ENCODE measurements around the gene DNAJC18.
"Not testable (repeated sequence)": the region's sequence is repeated elsewhere in the genome, so short reads cannot be mapped to it uniquely, and the experiment has no call there.

The DNAJC18 gene

DNA sequence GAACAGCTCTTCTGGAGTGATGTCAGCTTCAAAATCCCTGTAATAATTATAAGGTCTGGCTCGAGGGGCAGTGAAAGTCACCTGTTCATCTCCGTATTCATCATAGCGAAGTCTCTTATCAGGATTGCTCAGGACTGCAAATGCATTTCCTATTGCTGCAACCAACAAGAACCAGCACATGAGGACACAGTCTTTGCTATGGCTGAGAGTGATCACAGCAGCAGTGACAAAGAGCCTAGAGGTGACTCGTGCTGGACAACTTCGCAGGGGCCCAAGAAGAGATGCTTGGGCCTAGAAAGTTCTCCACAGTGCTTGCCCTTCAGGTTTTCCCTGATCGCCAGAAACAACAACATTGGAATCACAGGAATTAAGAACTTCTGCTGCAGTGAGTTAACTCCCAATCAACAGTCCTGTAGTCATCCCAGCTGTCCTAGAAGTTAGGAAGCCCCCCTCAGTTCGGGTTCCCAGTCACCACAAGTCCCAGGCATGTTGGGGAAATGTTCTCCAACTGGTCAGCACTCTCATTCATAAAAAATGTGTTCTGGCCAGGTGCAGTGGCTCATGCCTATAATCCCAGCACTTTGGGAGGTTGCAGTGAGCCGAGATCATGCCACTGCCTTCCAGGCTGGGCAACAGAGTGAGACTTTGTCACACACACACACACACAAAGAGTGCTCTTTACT is 13.0 kb downstream of the DNAJC18 start:
- DNase-seq (ENCODE audit: low read depth) = no peak

DNA sequence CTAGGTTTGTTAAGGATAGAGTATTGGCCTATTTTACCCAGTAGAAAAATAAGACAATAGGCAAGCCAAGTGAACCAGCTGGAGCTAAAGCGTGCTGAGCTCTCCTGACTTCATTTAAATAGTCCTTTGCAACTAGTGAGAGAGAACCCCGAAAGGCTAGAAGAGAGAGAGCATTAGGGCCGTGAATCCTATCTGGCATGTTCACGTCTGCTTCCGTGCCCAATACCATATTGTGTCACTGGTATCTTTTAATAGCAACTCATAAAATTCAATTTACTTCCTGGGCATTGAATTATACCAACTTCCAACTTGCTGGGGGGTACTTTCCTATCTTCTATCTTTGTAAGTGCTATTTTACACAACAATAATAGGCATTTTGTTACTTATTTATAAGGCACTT is 13.8 kb downstream of the DNAJC18 start:
- no peak for DNase-seq (ENCODE audit: low read depth)

DNA sequence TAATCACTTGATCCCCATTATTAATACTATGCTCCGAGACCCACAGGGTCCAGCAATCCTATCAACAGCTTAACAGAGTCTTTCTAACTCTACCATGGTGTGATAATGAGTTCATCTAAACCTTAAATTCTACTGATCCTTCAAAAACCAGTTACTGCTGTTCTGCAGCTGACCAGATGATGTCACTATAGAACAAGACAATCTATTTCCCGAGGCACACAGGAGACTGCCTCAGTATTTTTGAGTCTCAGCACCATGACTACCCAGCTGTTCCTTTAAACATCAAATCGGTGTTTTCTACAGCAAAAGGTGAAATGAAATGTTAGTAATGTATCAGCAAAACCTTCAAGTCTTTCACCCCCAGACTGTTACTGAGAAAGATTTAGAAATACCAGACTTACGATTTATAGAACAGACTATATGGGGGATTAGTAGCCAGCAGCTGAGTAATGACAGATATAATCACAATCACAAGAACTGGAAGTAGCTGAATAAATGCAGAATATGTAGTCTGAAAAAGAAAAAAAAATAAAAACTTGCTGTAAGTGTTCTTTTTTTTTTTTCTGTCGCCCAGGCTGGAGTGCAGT is 16.9 kb downstream of the DNAJC18 start:
- DNase-seq (ENCODE audit: low read depth) = peak; percentile 29

DNA sequence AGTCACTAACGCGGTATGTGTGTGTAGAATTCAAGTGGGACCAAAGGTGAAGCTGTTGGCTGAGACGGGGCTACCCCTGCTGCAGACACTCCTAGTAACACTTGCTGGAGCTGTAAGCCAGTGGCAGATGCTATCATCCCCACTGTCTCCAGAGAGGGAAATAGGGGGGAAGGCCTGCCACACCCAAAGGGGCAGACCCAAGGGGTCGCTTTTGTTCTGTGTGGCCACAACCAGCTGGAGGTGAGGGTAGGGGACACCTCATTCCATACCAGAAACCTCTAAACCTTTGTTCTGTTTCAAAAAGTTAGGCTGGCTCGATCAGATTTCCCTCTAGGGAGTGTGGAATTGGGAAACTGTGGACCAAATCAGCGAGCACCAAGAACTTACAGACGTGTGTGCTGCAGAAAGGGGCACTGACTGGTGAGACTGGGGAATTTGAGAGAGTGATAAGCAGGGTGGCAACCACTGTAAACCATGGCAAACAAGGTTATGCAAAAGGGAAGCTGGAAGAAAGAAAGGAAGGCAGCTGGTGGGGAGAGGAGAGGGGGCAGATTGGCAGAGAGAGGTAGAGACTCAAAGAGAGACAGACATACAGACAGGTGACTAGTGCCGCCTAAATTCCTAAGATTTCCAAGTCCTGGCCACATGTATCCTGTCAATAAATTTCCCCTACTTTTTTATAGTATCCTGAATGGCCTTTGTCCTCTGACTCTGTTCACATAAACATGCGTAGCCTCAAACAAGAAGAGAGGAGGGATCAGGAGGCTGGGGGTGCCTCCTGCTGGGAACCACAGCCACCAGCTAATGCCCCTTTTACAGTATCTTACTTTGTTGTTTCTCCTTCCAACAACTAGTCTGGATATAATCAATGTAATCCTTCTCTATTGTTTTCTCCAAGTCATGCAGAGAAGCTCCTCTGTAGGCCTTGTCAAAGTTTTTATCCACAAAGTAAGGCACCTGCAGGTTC is 19.8 kb downstream of the DNAJC18 start:
- DNase-seq (ENCODE audit: low read depth) = no peak

DNA sequence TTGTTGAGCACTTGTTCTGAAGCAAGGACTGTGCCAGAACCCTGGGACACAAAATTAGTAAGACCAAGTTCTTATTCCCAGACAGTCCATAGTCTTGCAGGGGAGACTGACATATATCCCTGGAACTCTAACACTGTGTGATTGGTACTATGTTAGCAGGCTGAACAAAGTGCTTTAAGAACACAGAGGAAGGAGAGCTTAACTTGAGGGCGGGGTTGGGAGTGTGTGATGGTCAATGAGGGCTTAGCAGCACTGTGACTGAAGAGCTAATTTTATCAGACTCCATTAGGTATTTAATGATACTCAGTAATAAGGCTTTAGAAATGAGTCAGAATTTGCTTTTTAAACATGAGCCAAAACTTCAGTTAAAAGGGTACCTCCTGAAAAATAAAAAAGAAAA is 20.5 kb downstream of the DNAJC18 start:
- no peak for DNase-seq (ENCODE audit: low read depth)

DNA sequence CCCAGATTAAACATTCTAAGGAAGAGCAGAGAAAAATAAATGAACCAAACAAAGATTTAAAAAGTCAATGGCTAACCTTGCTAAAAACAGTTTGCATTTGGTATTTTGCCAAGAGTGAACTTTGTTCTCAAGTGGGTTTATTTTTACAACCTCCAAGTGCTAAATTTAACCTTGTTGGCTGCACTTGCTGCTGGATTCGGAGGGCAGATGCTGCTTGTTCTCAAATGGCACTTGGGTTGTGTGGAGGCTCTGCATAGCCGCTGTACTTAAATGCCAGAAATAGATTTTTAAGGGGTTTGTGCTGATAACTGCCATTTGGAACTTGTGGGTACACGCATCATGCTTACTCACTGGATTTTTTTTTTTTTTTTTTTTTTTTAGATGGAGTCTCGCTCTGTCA is 22.1 kb downstream of the DNAJC18 start:
- DNase-seq (ENCODE audit: low read depth) = no peak

DNA sequence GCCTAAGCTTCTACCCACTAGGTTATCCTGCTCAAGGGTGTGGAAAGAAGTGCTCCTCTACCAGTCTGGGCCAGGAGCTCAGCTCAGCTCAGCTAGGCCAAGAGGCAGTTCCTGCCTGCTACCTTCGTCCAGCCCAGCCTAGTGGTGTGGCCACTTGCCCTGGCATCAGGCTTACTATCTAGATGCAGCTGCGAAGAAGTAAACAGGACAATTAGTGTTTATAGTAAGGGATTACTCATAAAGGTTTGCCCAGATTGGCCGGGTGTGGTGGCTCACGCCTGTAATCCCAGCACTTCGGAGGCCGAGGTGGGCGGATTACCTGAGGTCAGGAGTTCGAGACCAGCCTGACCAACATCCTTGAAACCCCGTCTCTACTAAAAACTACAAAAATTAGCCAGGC is 22.7 kb downstream of the DNAJC18 start:
- no peak for DNase-seq (ENCODE audit: low read depth)

DNA sequence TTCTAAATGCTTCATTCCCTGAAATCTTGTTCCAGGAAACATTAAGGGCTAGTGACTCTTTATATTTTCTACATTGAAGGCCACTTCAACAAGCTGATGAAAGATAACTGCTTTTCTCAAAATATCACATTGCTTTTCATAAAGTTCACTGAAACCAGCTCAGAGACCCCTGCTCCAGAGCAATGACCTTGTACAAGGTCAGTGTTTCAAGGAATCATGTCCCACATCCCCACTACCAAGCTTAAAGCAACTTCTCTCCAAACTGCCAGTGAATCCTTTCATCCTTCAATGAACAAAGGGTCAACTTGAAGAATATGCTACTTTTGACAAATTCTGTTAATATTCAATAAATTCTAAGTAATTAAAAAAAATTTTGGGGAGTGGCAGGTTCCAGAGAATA is 23.5 kb downstream of the DNAJC18 start:
- DNase-seq (ENCODE audit: low read depth) = no peak

DNA sequence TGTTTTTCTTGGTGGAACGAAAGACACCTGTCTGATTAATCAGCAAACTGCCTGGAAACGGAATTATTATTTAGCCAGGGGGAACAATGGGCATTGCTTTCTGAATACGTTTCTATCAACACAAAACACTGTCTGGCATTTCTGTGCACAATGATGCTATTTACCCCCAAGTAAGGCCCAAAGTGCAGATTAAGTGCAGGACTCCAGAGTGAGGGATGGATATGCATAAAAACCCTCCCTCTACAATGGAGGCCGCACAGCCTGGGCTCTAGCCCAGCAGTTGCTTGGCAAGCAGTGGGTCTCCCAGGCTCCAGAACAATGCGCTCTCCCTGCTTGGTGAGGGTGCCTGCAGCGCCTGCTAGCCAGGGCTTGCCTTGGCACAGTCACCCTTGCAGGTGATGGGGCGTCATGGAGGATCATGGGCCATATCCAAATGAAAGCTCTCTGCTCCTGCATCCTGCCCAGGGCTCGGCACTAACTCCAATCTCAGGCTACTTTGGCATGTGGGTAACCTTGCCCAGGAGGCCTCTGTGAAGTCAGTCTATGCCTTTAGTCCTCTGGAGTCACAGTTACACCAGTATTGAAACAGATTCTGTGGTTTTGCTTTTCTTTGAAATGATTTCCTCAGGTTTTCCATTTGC is 24.0 kb downstream of the DNAJC18 start:
- DNase-seq (ENCODE audit: low read depth) = no peak

DNA sequence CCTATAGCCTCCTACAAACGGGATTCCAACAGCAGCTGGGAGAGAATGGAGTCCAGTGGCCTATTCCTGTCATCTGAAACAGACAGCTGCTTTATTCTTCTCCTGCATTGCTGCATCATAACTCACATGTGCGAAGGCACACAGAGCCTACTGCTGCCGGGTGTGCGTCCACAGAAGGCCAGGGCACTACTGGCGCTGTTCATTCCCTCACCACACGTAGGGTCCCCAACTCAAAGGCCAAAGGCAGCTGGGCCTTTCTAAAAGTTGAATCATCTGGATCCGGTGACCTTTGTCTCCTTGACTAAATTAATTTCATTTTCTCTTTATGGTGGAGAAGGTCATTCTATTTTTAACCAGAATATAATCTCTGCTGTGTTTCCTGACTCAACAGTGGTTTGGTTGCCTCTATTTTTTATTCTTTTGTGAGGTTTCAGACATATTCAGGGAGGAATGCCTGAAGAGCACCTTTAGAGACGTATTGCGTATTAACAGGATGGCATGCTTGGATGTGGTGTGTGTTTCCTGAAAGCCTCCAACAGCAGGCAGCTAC is 24.7 kb downstream of the DNAJC18 start:
- DNase-seq (ENCODE audit: low read depth) = no peak

DNA sequence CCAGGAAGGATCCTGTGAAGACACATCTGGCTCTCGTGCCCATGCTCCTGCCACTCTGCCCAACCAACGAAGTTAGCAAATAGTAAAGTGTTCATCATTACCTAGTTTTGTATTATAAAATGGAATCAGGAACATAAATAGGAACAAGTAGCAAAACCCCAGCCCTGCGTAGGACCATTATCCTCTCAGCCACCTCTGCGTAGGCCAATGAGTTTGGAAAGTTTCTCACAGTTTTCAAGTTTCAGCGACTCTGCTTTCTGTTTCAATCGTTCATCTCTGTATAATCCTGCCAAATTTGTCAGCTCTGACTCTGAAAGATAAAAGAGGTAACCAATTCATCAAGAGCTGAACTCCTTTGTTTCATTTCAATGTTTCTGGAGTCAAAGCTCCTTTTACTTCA is 25.4 kb downstream of the DNAJC18 start:
- DNase-seq (ENCODE audit: low read depth) = no peak

DNA sequence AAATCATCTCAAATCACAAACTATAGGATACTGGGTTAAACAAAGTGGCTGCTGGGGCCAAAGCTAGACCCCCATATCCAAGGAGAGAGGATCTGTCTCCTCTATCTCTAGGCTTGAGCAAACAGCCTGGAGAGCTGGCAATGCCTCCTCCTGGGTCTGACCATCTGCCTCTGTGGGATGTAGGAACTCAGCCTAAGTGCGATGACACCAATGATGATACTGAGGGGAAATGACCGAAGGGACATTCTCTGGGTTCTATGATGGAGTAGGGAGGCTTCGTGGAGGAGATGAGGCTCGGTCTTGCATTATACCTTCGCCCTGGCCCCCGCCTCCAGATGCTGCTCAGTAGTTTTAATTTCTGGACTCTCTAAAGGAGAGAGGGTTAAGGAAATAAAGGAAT is 26.2 kb downstream of the DNAJC18 start:
- DNase-seq (ENCODE audit: low read depth) = no peak

DNA sequence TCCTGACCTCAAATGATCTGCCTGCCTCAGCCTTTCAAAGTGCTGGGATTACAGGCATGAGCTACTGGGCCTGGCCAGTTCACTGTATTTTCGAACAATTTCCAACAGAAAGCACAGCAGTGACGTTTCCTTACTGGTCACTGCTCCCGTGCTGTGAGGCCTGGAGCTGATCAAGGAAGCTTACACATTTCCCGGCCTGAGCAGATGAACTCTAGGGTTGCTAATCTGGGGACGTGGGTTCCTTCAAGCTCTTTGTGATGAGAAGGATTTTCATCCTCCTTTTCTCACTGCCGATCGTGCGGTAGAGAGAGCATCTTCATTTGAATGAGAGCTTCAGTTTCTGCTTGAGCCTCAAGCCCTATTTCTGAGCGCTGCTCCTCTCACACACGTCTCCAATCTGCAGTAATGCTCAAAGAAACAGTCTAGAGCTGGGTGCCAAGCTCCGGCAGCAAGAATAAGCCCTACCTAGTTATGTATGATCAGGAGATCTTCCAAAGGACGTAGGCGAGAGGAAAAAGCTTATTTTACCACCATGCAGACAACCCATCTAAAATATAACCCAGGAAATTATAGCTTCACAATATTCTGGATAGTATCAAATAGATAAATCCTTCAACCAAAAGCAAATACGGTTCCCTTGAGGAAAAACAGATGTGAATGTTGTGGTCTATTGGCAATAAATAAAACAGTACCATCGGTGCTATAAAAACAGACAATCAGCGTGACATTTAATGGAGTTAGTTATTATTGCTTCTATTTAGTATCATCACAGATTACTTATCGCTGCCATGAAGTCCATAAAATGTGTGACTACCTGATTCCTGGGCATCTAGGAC is 28.1 kb downstream of the DNAJC18 start:
- DNase-seq (ENCODE audit: low read depth) = no peak

DNA sequence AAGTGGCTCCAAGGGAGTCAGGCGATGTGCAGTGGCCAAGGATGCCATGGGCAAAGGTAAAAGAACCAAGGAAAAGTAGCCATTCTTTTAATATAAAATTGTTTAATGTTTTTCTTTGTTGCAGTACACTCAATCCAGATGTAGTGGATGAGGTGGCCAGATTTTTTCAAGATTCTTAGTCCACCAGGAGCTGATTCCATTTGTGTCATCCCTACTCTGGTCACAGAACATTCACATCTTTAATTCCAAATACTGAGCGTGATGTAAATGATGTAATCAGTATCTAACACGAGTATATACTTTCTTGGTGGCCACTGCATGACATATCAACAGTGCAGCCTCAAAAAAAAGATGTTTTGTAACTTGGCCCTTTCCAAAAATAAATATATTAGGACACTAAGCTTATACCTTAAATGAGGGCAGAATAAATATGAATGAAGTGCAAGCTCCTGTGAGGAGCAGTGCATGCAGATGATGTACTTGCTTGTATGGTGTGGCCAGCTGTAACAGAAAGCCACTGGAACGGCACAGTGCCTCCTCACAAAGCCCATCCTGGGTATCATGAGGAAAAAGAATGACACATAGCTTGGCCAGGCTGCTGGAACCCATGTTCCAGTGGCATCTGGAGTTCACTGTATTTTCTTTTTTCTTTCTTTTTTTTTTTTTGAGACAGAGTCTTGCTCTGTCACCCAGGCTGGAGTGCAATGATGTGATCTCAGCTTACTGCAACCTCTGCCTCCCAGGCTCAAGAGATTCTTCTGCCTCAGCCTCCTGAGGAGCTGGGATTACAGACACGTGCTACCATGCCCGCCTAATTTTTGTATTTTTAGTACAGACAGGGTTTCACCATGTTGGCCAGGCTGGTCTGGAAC is 29.0 kb downstream of the DNAJC18 start:
- DNase-seq (ENCODE audit: low read depth) = no peak

DNA sequence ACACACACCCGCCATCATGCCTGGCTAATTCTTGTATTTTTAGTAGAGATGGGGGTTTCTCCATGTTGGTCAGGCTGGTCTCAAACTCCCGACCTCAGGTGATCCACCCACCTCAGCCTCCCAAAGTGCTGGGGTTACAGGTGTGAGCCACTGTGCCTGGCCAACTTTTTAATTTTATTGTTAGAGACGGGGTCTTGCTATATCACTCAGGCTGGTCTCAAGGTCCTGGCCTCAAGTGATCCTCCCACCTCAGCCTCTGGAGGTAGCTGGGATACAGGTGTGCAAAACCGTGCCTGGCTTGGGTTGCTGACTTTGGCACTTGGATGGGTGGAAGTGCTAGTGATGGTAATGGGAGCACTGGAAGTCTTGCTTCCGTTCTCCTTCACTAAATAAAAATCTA is 30.2 kb downstream of the DNAJC18 start:
- DNase-seq (ENCODE audit: low read depth) = not testable (repeated sequence)

DNA sequence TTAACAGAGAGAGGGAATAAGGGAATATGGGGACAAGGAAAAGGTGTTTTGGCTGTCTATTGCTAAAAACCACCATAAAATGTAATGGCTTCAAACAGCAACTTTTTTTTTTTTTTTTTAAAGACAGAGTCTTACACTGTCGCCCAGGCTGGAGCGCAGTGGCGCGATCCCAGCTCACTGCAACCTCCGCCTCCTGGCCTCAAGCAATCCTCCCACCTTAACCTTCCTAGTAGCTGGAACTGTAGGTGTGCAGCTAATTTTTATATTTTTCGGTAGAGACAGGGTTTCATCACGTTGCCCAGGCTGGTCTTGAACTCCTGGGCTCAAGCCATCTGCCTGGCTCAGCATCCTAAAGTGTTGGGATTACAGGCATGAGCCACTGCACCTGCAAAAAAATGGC is 31.1 kb downstream of the DNAJC18 start:
- DNase-seq (ENCODE audit: low read depth) = no peak

DNA sequence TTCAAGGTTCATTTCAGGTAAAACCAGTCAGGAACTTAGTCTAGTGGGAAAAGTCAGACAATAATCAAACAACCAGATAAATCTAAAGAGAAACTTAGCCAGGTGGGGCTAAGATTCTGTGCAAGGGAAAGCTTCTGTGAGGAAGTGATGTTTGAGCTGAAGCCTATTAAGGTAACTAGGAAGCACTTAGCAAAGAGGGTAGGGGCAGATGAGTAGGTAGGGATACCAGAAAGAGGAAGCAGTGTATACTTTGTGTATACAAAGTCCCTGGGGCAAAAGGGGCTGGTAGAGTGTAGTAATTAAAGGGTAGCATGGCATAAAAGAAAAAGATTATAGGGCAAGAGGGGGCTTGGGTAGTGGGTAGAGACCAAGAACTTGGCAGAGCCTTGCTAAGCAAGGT is 31.8 kb downstream of the DNAJC18 start:
- no peak for DNase-seq (ENCODE audit: low read depth)

DNA sequence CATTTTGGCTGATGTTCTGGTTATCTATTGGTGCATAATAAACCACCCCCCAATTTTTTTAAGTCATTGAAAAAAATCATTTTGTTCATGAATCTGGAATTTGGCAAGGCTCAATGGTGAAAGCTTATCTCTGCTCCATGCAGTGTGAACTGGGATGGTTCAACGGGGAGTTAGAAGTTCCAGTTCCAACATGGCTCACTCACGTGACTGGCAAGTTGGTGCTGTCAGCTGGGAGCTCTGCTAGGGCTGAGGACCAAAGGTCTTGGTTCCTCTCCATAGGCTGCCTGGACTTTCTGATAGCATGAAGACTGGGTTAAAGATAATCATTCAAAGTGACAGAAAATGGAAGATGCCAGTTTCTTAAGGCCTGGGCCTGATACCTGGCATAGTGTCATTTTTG is 32.4 kb downstream of the DNAJC18 start:
- DNase-seq (ENCODE audit: low read depth) = no peak

DNA sequence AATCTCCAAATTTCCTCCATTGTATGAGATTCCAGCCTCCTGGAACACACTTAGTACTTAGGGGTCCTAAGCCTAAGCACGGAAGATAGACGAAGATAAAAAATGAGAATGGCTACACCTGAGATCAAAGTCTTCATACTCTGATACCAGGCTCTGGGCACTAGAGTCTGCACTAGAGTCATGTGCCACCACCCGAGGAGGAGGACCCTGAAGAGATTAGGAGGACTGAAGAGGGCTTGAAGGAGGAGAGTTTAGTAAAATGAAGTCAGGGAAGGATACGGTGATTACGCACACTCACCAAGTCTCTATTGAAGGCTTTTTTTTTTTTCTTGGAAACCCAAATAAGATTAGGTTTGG is 34.9 kb downstream of the DNAJC18 start:
- DNase-seq (ENCODE audit: low read depth) = no peak

DNA sequence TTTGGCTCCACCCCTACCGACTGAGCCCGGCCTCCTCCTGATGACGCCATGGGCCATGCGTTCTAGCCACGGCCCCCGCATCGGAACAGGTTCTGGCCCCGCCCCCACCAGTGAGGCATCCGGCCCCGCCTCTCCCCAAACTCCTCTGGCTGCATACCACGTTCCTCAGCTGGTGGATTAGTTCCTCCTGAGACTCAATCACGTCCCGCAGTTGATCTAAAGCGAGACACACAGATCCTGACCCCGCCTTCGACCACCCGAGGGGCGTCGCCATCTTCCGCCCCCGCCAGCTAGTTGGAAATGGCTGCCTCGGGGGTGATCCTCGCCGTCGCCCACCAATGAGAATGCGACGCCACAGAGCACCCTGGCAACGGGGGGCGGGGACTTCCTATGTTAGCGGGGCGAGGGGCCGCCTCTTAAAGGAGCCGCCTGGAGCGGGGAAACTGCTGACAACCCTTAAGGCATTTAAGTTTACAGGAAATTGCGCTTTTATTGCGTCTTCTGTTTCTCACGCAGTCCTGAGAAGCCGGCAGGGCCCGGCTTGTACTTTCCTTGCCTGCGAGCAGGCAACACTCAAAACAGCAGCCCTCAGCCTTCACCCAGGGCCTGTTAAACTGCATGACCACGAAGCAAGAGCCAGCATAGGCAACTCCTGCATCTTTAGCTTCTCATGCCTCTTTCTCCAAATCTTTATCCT is 35.4 kb downstream of the DNAJC18 start, which contains the start of gene SPATA24:
SPATA24 (minus strand) TSS at position 303 of the 697 bp plus-strand sequence; CDS start at position 274, 29 bp downstream.
- peak; percentile 97 for DNase-seq (ENCODE audit: low read depth)

All from activated T-cell treated with anti-CD3 and anti-CD28 coated beads for 1 hour (primary cell).